Stomach (tissue), 4 donors: ENCODE results near the gene DYTN.

Experiments
- CTCF ChIP-seq, 7 experiments: fragments of 450-650 bp in 4 of 7; fragments of 200-600 bp in 3 of 7; sonication (generic) in 3 of 7; IDR thresholded peaks; one replicate each; pipeline ENCODE4 v1.5.1; 2016 to 2019; ENCODE audit warnings: antibody characterized with exemption in 7 of 7, control low read depth in 2 of 7, mild to moderate bottlenecking in 1 of 7
- EP300 ChIP-seq: sonication (generic); formaldehyde crosslinking; IDR thresholded peaks from one replicate; pipeline ENCODE4 v1.6.1; 2017; ENCODE audit warnings: antibody characterized with exemption
- POLR2A ChIP-seq, 4 donors: fragments of 450-650 bp; IDR thresholded peaks; one replicate each; pipeline ENCODE4 v1.6.1; 2016; ENCODE audit warnings: antibody characterized with exemption in 4 of 4, control low read depth in 2 of 4, mild to moderate bottlenecking in 1 of 4, moderate library complexity in 1 of 4

DNA sequence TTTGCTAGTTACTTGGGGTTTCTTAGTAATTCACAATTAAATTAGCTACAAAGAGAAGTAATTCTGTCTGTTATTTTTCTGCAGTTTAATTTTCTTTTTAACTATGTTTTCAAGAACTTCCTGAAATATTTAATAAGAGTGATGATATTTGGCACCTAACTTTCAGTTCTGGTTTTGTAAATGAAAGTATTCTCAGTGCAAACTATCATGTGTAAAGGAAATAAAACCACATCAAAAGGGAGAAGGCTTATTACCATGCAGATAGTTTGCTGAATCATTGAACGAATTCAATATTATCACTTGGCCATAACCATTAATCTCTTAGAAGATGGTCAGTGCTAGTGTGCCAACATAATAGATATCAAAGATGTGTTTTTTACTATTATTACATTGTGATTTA, 29.2 kb downstream of the DYTN start:
- TF ChIP-seq CTCF (IDR thresholded peaks at IDR 0.05) (no peak), POLR2A (IDR thresholded peaks at IDR 0.05) (no peak), EP300 (no peak)
